Body of pancreas (tissue), 4 donors: ENCODE data around the gene ZNF574. TPM values are rescaled to one million over a fixed set of nuclear protein-coding genes. Genes with fewer than 3 reads are reported as not detected.

ENCODE experiments used
- ATAC-seq: fragments of 150-250 bp; one replicate; pipeline ENCODE4 v1.9.1; 2016
- DNase-seq, 4 donors: peaks; one replicate each; pipeline ENCODE4 v3.0.0-alpha.2; 2019
- H3K27ac ChIP-seq, 4 donors: fragments of 200-600 bp; sonication (generic); 1 replicate in 3 of 4; 2 replicates in 1 of 4; pipeline versions ENCODE4 v1.5.1 to v1.6.1; 2016 to 2019; ENCODE audit warnings: mild to moderate bottlenecking in 1 of 4, mixed read lengths in 1 of 4, moderate library complexity in 1 of 4
- H3K27me3 ChIP-seq, 2 donors: fragments of 200-600 bp; sonication (generic); one replicate each; pipeline ENCODE4 v1.6.0; 2016; ENCODE audit warnings: mild to moderate bottlenecking in 1 of 2
- H3K36me3 ChIP-seq, 2 donors: fragments of 200-600 bp; sonication (generic); replicated peaks in 1 of 2; 2 replicates each; pipeline ENCODE4 v1.5.1; 2016; ENCODE audit warnings: low read depth in 2 of 2; ENCODE audit not compliant: insufficient read depth in 1 of 2
- H3K4me1 ChIP-seq: fragments of 200-600 bp; sonication (generic); one replicate; pipeline ENCODE4 v1.6.0; 2016
- H3K4me3 ChIP-seq, 2 donors: fragments of 200-600 bp; sonication (generic); 1 replicate in 1 of 2; 2 replicates in 1 of 2; pipeline ENCODE4 v1.5.1; 2016 to 2019
- H3K9me3 ChIP-seq, 3 donors: fragments of 200-600 bp; sonication (generic); 1 replicate in 2 of 3; 2 replicates in 1 of 3; pipeline ENCODE4 v1.5.1; 2016
- CTCF ChIP-seq, 7 experiments: fragments of 450-650 bp in 4 of 7; fragments of 200-600 bp in 3 of 7; sonication (generic) in 3 of 7; IDR thresholded peaks; one replicate each; pipeline ENCODE4 v1.5.1; 2016 to 2019; ENCODE audit warnings: antibody characterized with exemption in 7 of 7
- POLR2A ChIP-seq, 3 donors: fragments of 450-650 bp; IDR thresholded peaks; one replicate each; pipeline ENCODE4 v1.6.1; 2016; ENCODE audit warnings: antibody characterized with exemption in 3 of 3, mild to moderate bottlenecking in 2 of 3
- WGBS, 2 donors: methylation state at CpG; one replicate each; pipeline ENCODE4 v1.1.5; 2017; 5-methylcytosine and 5-hydroxymethylcytosine counted together
- intact Hi-C: fragments of 100-400 bp; cut with DNase I; formaldehyde crosslinking; loops from one replicate; pipeline ENCODE4 v1.15.1; 2023
- total RNA-seq, 2 donors: library from RNA; depleted of rRNA; stranded (reverse); fragments of >200 nt; gene quantifications; one replicate each; pipeline ENCODE4 v1.1.0, GENCODE V29; 2016

ZNF574 gene
- total RNA-seq, 2 donors from 2014 or later: 8.6 to 14.2 TPM

GRCh38 chr19:42051166-42052115 lies 24.5 kb upstream of the ZNF574 start:
- no peak for DNase-seq
- intact Hi-C loops: no loop called here
- Histone ChIP-seq H3K4me1 (no peaks in the 10 kb centered on the region), H3K36me3 (no peaks in the 10 kb centered on the region), H3K4me3 (no peak overlapping the region), H3K27me3 (no peaks in the 10 kb centered on the region), H3K9me3 (no peaks in the 10 kb centered on the region), H3K27ac (no peak overlapping the region)
- no peak for ATAC-seq
- TF ChIP-seq POLR2A (IDR thresholded peaks at IDR 0.05) (no peak), CTCF (IDR thresholded peaks at IDR 0.05) (no peak)
- 89 to 90% methylated on average over 7 to 14 of the region's 14 CpGs for WGBS, 2 donors

- Histone ChIP-seq H3K4me3 (no peak overlapping the region), H3K27me3 (no peaks in the 10 kb centered on the region), H3K4me1 (no peaks in the 10 kb centered on the region), H3K27ac (no peak overlapping the region), H3K9me3 (no peaks in the 10 kb centered on the region), H3K36me3 (no peaks in the 10 kb centered on the region)
- no peak for DNase-seq
- ATAC-seq: no peak
- intact Hi-C loops: no loop called here
- TF ChIP-seq POLR2A (IDR thresholded peaks at IDR 0.05) (no peak), CTCF (IDR thresholded peaks at IDR 0.05) (no peak)
- WGBS, 2 donors: 60 to 67% methylated on average over 6 to 10 of the region's 10 CpGs
These were observed 23.6 kb upstream of the ZNF574 start for GRCh38 chr19:42052241-42052863.

- WGBS, 2 donors: 74 to 80% methylated on average over 10 to 17 of the region's 17 CpGs
- H3K27ac ChIP-seq: no peak overlapping the region
- no peak for ATAC-seq
- no peaks in the 10 kb centered on the region for H3K4me1 ChIP-seq
- no peaks in the 10 kb centered on the region for H3K27me3 ChIP-seq
- DNase-seq: no peak
- H3K4me3 ChIP-seq: no peak overlapping the region
- H3K36me3 ChIP-seq: no peaks in the 10 kb centered on the region
- intact Hi-C loops: no loop called here
- no peaks in the 10 kb centered on the region for H3K9me3 ChIP-seq
- TF ChIP-seq CTCF (IDR thresholded peaks at IDR 0.05): no peak
- no peak for TF ChIP-seq POLR2A (IDR thresholded peaks at IDR 0.05)
These were observed 22.7 kb upstream of the ZNF574 start for GRCh38 chr19:42053037-42053935.

GRCh38 chr19:42054205-42054604 lies 21.8 kb upstream of the ZNF574 start:
- H3K4me3 ChIP-seq: no peak overlapping the region
- TF ChIP-seq CTCF (IDR thresholded peaks at IDR 0.05) (no peak), POLR2A (IDR thresholded peaks at IDR 0.05) (no peak)
- H3K36me3 ChIP-seq: no peaks in the 10 kb centered on the region
- intact Hi-C loops: no loop called here
- no peaks in the 10 kb centered on the region for H3K9me3 ChIP-seq
- no peaks in the 10 kb centered on the region for H3K4me1 ChIP-seq
- ATAC-seq: no peak
- H3K27me3 ChIP-seq: no peaks in the 10 kb centered on the region
- WGBS, 2 donors: 73 to 86% methylated on average over 16 to 18 of the region's 18 CpGs
- no peak for DNase-seq
- H3K27ac ChIP-seq: no peak overlapping the region
